ENCODE data around the gene PCMT1. TPM values are rescaled to one million over a fixed set of nuclear protein-coding genes. Genes with fewer than 3 reads are reported as not detected.
"Not testable (repeated sequence)": the region's sequence is repeated elsewhere in the genome, so short reads cannot be mapped to it uniquely, and the experiment has no call there.

PCMT1 gene
- total and polyA plus RNA-seq, 9 donors: 48.1 to 71.8 (median 54.7) TPM

- WGBS, 3 donors: 82 to 87% (median 86%) methylated on average over 6 of the region's 6 CpGs
- H3K27me3 ChIP-seq: no peaks in the 10 kb centered on the region
- no peak for DNase-seq
- H3K9me3 ChIP-seq: no peaks in the 10 kb centered on the region
- TF ChIP-seq EP300 (IDR thresholded peaks at IDR 0.05) (no peak), POLR2A (IDR thresholded peaks at IDR 0.05) (no peak), CTCF (IDR thresholded peaks at IDR 0.05) (no peak)
- no peaks in the 10 kb centered on the region for H3K36me3 ChIP-seq
- H3K4me3 ChIP-seq: no peak overlapping the region
- no peaks in the 10 kb centered on the region for H3K4me1 ChIP-seq (ENCODE audit: insufficient read depth)
- intact Hi-C loops (cut with DNase I): no loop called here
- H3K27ac ChIP-seq: no peak overlapping the region
Measured at GRCh38 chr6:149852180-149852579, 102.6 kb downstream of the PCMT1 start.

GRCh38 chr6:149852881-149853280 is 103.3 kb downstream of the PCMT1 start:
- no peaks in the 10 kb centered on the region for H3K4me1 ChIP-seq (ENCODE audit: insufficient read depth)
- intact Hi-C loops (cut with DNase I): no loop called here
- DNase-seq: no peak
- TF ChIP-seq POLR2A (IDR thresholded peaks at IDR 0.05) (no peak), EP300 (IDR thresholded peaks at IDR 0.05) (no peak), CTCF (IDR thresholded peaks at IDR 0.05) (no peak)
- H3K27me3 ChIP-seq: no peaks in the 10 kb centered on the region
- H3K27ac ChIP-seq: no peak overlapping the region
- 92 to 96% (median 94%) methylated on average over 12 of the region's 12 CpGs for WGBS, 3 donors
- no peak overlapping the region for H3K4me3 ChIP-seq
- H3K36me3 ChIP-seq: no peaks in the 10 kb centered on the region
- H3K9me3 ChIP-seq: no peaks in the 10 kb centered on the region

GRCh38 chr6:149854017-149854416 is 104.5 kb downstream of the PCMT1 start:
- H3K9me3 ChIP-seq; H3K4me1 ChIP-seq (ENCODE audit: insufficient read depth); H3K27me3 ChIP-seq; H3K36me3 ChIP-seq; H3K4me3 ChIP-seq; intact Hi-C loops (cut with DNase I); H3K27ac ChIP-seq; DNase-seq: not testable (repeated sequence)
- WGBS, 3 donors: 87 to 92% (median 91%) methylated on average over 4 of the region's 4 CpGs

- no peaks in the 10 kb centered on the region for H3K36me3 ChIP-seq
- no peak for DNase-seq
- H3K9me3 ChIP-seq: no peaks in the 10 kb centered on the region
- H3K27me3 ChIP-seq: no peaks in the 10 kb centered on the region
- H3K4me3 ChIP-seq: no peak overlapping the region
- intact Hi-C loops (cut with DNase I): no loop called here
- H3K4me1 ChIP-seq (ENCODE audit: insufficient read depth): no peaks in the 10 kb centered on the region
- no peak for TF ChIP-seq CTCF (IDR thresholded peaks at IDR 0.05)
- TF ChIP-seq EP300 (IDR thresholded peaks at IDR 0.05): no peak
- no peak for TF ChIP-seq POLR2A (IDR thresholded peaks at IDR 0.05)
- WGBS, 3 donors: 79 to 81% (median 81%) methylated on average over 6 of the region's 6 CpGs
- no peak overlapping the region for H3K27ac ChIP-seq
Measured at GRCh38 chr6:149854532-149854931, 105.0 kb downstream of the PCMT1 start.

GRCh38 chr6:149855040-149855654 is 105.6 kb downstream of the PCMT1 start:
- H3K27ac ChIP-seq: no peak overlapping the region
- no peaks in the 10 kb centered on the region for H3K9me3 ChIP-seq
- H3K4me1 ChIP-seq (ENCODE audit: insufficient read depth): no peaks in the 10 kb centered on the region
- H3K27me3 ChIP-seq: no peaks in the 10 kb centered on the region
- intact Hi-C loops (cut with DNase I): no loop called here
- H3K4me3 ChIP-seq: no peak overlapping the region
- no peak for TF ChIP-seq CTCF (IDR thresholded peaks at IDR 0.05)
- no peak for TF ChIP-seq EP300 (IDR thresholded peaks at IDR 0.05)
- no peak for TF ChIP-seq POLR2A (IDR thresholded peaks at IDR 0.05)
- WGBS, 3 donors: 79 to 82% (median 82%) methylated on average over 5 of the region's 5 CpGs
- no peak for DNase-seq
- H3K36me3 ChIP-seq: no peaks in the 10 kb centered on the region

All from ovary (tissue), 9 donors.